Uterus (tissue), 4 donors: Measurements from ENCODE around the gene UGT1A8. TPM values are rescaled to one million over a fixed set of nuclear protein-coding genes. Genes with fewer than 3 reads are reported as not detected.

ENCODE experiments used
- DNase-seq, 2 donors: peaks; one replicate each; pipeline ENCODE4 v3.0.0-alpha.2; 2019 to 2020
- H3K27ac ChIP-seq, 2 donors: fragments of 200-600 bp; sonication (generic); 1 replicate in 1 of 2; 2 replicates in 1 of 2; pipeline ENCODE4 v1.5.1; 2016 to 2018
- H3K27me3 ChIP-seq, 2 donors: fragments of 200-600 bp; sonication (generic); one replicate each; pipeline ENCODE4 v1.5.1; 2018 to 2019; ENCODE audit warnings: control low read depth in 1 of 2
- H3K36me3 ChIP-seq, 2 donors: fragments of 200-600 bp; sonication (generic); one replicate each; pipeline ENCODE4 v1.5.1; 2019; ENCODE audit warnings: control low read depth in 1 of 2
- H3K4me1 ChIP-seq, 2 donors: fragments of 200-600 bp; sonication (generic); one replicate each; pipeline ENCODE4 v1.5.1; 2018 to 2019; ENCODE audit warnings: control low read depth in 1 of 2
- H3K4me3 ChIP-seq, 2 donors: fragments of 200-600 bp; sonication (generic); 1 replicate in 1 of 2; 2 replicates in 1 of 2; pipeline ENCODE4 v1.5.1; 2018 to 2019; ENCODE audit warnings: mild to moderate bottlenecking in 1 of 2
- H3K9me3 ChIP-seq, 2 donors: fragments of 200-600 bp; sonication (generic); one replicate each; pipeline ENCODE4 v1.5.1; 2019; ENCODE audit warnings: control low read depth in 1 of 2
- CTCF ChIP-seq, 4 experiments: fragments of 200-600 bp in 2 of 4; fragments of 450-650 bp in 2 of 4; sonication (generic) in 2 of 4; IDR thresholded peaks; one replicate each; pipeline ENCODE4 v1.5.1; 2016 to 2019; ENCODE audit warnings: antibody characterized with exemption in 4 of 4, mild to moderate bottlenecking in 2 of 4, moderate library complexity in 1 of 4
- POLR2A ChIP-seq, 2 donors: fragments of 450-650 bp; IDR thresholded peaks; one replicate each; pipeline ENCODE4 v1.6.1; 2016; ENCODE audit warnings: antibody characterized with exemption in 2 of 2, mild to moderate bottlenecking in 1 of 2, moderate library complexity in 1 of 2
- intact Hi-C: fragments of 100-400 bp; cut with DNase I; formaldehyde crosslinking; loops from one replicate; pipeline ENCODE4 v1.15.1; 2023; ENCODE audit warnings: low total_unique reads
- total RNA-seq, 4 donors: library from RNA; depleted of rRNA in 3 of 4; stranded (reverse); fragments of >200 nt in 3 of 4; gene quantifications; one replicate each; pipeline versions ENCODE4 v1.1.0 to v1.2.4, GENCODE V29; 2014 to 2023
- donor health status: DM: yes; HTN: yes; CAD: no.

UGT1A8 gene
- total RNA-seq, 4 donors from 2014 or later = not detected

GRCh38 chr2:233711312-233712008 is 94.0 kb downstream of the UGT1A8 start:
- Histone ChIP-seq H3K9me3 (no peaks in the 10 kb centered on the region), H3K4me1 (no peaks in the 10 kb centered on the region), H3K27me3 (no peaks in the 10 kb centered on the region), H3K36me3 (no peaks in the 10 kb centered on the region), H3K27ac (no peak overlapping the region), H3K4me3 (no peak overlapping the region)
- TF ChIP-seq CTCF (IDR thresholded peaks at IDR 0.05) (peak; percentile 28 to 35 (median 29)), POLR2A (IDR thresholded peaks at IDR 0.05) (no peak)
- peak; percentile 23 to 28 for DNase-seq
- intact Hi-C loops = no loop called here

GRCh38 chr2:233712611-233713261 is 95.3 kb downstream of the UGT1A8 start, which contains the start of gene UGT1A5:
Gene UGT1A5, plus strand, starts transcription at chr2:233712907. Its CDS starts 85 bp downstream, at chr2:233712992.
- H3K4me1 ChIP-seq = no peaks in the 10 kb centered on the region
- H3K27ac ChIP-seq = no peak within 1 kb of the TSS
- no peak for TF ChIP-seq POLR2A (IDR thresholded peaks at IDR 0.05)
- no peak for TF ChIP-seq CTCF (IDR thresholded peaks at IDR 0.05)
- intact Hi-C loops = no loop called here
- H3K27me3 ChIP-seq = no peaks in the 10 kb centered on the region
- H3K36me3 ChIP-seq = no peaks in the 10 kb centered on the region
- no peaks in the 10 kb centered on the region for H3K9me3 ChIP-seq
- no peak within 1 kb of the TSS for H3K4me3 ChIP-seq
- DNase-seq = no peak

GRCh38 chr2:233713262-233713615 is 95.8 kb downstream of the UGT1A8 start:
- no peak overlapping the region for H3K27ac ChIP-seq
- H3K36me3 ChIP-seq = no peaks in the 10 kb centered on the region
- no peak for DNase-seq
- no peaks in the 10 kb centered on the region for H3K27me3 ChIP-seq
- H3K4me1 ChIP-seq = no peaks in the 10 kb centered on the region
- intact Hi-C loops = no loop called here
- TF ChIP-seq POLR2A (IDR thresholded peaks at IDR 0.05) = no peak
- no peak for TF ChIP-seq CTCF (IDR thresholded peaks at IDR 0.05)
- no peaks in the 10 kb centered on the region for H3K9me3 ChIP-seq
- no peak overlapping the region for H3K4me3 ChIP-seq

GRCh38 chr2:233714121-233714520 is 96.7 kb downstream of the UGT1A8 start:
- TF ChIP-seq CTCF (IDR thresholded peaks at IDR 0.05) = no peak
- no peak for TF ChIP-seq POLR2A (IDR thresholded peaks at IDR 0.05)
- Histone ChIP-seq H3K4me1 (no peaks in the 10 kb centered on the region), H3K36me3 (no peaks in the 10 kb centered on the region), H3K9me3 (no peaks in the 10 kb centered on the region), H3K27ac (no peak overlapping the region), H3K4me3 (no peak overlapping the region), H3K27me3 (no peaks in the 10 kb centered on the region)
- no peak for DNase-seq
- intact Hi-C loops = no loop called here

GRCh38 chr2:233718552-233718951 is 101.1 kb downstream of the UGT1A8 start, which contains the start of gene UGT1A4:
Gene UGT1A4, plus strand, starts transcription at chr2:233718736. Its CDS starts 85 bp downstream, at chr2:233718821.
- intact Hi-C loops = no loop called here
- H3K27me3 ChIP-seq = no peaks in the 10 kb centered on the region

More at GRCh38 chr2:233718552-233718951, 101.1 kb downstream of the UGT1A8 start, which contains the start of gene UGT1A4:
- Histone ChIP-seq H3K27ac (no peak within 1 kb of the TSS), H3K9me3 (no peaks in the 10 kb centered on the region), H3K4me3 (no peak within 1 kb of the TSS), H3K36me3 (no peaks in the 10 kb centered on the region), H3K4me1 (no peaks in the 10 kb centered on the region)
- DNase-seq = no peak
- no peak for TF ChIP-seq CTCF (IDR thresholded peaks at IDR 0.05)
- TF ChIP-seq POLR2A (IDR thresholded peaks at IDR 0.05) = no peak
